Mononuclear cell (primary cell): ENCODE data around the gene POU2AF1. TPM values are rescaled to one million over a fixed set of nuclear protein-coding genes. Genes with fewer than 3 reads are reported as not detected.

Source experiments
- H3K27me3 ChIP-seq: 2 replicates; pipeline ENCODE4 v1.6.0; 2011; ENCODE audit warnings: low read length, control low read depth; ENCODE audit not compliant: insufficient read depth
- H3K4me1 ChIP-seq: 2 replicates; pipeline ENCODE4 v1.5.1; 2011; ENCODE audit warnings: mild to moderate bottlenecking, low read length, control low read depth; ENCODE audit not compliant: insufficient read depth
- H3K4me3 ChIP-seq: 2 replicates; pipeline ENCODE4 v1.5.1; 2011; ENCODE audit warnings: mild to moderate bottlenecking, low read length, moderate library complexity
- H3K9me3 ChIP-seq: 2 replicates; pipeline ENCODE4 v1.5.1; 2011; ENCODE audit warnings: low read depth, mild to moderate bottlenecking, control low read depth, low read length
- total RNA-seq: library from RNA; depleted of rRNA; stranded (reverse); fragments of >200 nt; gene quantifications from one replicate; pipeline ENCODE4 v1.2.3, GENCODE V29; 2012

POU2AF1 gene
- total RNA-seq, 1 donor = 3.4 TPM

- no peaks in the 10 kb centered on the region for H3K4me1 ChIP-seq
- H3K4me3 ChIP-seq = no peak overlapping the region
- H3K27me3 ChIP-seq = no peaks in the 10 kb centered on the region
- H3K9me3 ChIP-seq = no peaks in the 10 kb centered on the region
Observed at GRCh38 chr11:111319296-111319695, 59.8 kb downstream of the POU2AF1 start.

- H3K27me3 ChIP-seq = no peaks in the 10 kb centered on the region
- no peak overlapping the region for H3K4me3 ChIP-seq
- no peaks in the 10 kb centered on the region for H3K9me3 ChIP-seq
- no peaks in the 10 kb centered on the region for H3K4me1 ChIP-seq
Observed at GRCh38 chr11:111312076-111312475, 67.0 kb downstream of the POU2AF1 start.

DNA sequence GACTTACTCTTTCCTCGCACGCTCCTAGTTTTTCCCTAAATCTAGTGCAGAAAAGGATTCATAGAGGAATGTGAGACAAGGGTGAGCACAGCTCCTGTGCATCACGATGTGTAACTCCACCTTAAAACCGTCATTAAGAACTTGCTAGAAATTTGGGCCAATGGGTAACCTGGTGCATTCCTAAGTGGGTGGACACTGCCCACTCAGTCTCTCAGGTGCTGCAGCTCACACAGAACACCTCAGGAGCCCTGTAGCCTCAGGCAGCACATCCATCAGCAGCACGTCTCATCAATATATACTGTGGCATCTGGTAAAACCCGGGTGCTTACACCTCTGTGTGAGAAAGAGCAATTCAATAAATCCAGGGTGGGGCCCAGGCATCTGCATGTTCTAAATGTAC lies 68.4 kb downstream of the POU2AF1 start:
- no peaks in the 10 kb centered on the region for H3K9me3 ChIP-seq
- H3K4me3 ChIP-seq = no peak overlapping the region
- no peaks in the 10 kb centered on the region for H3K27me3 ChIP-seq
- H3K4me1 ChIP-seq = no peaks in the 10 kb centered on the region

GRCh38 chr11:111310088-111310487 lies 69.0 kb downstream of the POU2AF1 start:
- H3K4me1 ChIP-seq = no peaks in the 10 kb centered on the region
- no peaks in the 10 kb centered on the region for H3K9me3 ChIP-seq
- H3K27me3 ChIP-seq = no peaks in the 10 kb centered on the region
- H3K4me3 ChIP-seq = no peak overlapping the region

DNA sequence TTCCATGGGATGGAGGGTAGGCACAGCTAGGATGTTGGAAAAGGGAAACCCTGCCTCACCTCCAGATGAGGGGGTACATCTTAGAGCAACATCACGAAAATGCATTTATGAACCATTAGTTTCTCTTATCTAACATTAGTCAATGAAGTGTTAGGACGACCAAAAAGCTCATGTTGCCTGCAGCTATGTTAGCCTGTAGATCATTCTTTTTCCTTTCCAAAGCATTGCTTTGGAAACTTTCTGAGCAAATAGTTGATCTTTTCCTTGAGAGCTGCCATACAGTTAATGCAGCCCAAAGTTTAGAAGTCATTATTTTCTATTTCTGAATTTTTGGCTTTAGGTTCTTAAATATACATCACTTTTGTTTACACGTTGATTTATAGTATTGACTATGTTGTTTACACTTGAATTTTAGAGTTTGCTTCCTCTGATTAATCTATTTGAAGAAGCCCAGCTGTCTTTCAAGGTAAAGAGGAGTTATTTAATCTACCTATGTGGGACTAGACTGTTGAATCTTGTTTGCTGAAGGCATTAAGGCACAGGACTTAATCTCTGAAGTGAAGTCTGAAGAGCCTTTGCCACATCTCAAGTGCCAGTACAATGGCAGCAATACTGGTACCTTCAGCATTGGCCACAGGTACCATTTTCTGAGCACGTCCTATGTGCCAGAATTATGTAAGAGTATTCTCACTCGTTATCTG lies 69.7 kb downstream of the POU2AF1 start:
- H3K27me3 ChIP-seq = no peaks in the 10 kb centered on the region
- no peaks in the 10 kb centered on the region for H3K9me3 ChIP-seq
- H3K4me3 ChIP-seq = no peak overlapping the region
- no peaks in the 10 kb centered on the region for H3K4me1 ChIP-seq

DNA sequence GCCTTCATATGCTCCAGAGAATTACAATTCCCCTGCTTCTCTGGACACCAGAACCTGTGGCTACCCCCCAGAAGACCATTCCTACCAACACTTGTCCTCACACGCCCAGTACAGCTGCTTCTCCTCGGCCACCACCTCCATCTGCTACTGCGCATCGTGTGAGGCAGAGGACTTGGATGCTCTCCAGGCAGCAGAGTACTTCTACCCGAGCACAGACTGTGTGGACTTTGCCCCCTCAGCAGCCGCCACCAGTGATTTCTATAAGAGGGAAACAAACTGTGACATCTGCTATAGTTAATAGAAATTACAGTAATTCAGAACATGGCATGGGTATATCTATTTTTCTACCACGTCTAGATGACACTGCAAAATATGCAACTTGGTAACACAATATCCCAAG lies 70.9 kb downstream of the POU2AF1 start:
- Histone ChIP-seq H3K9me3 (no peaks in the 10 kb centered on the region), H3K4me1 (no peaks in the 10 kb centered on the region), H3K27me3 (no peaks in the 10 kb centered on the region), H3K4me3 (no peak overlapping the region)

- Histone ChIP-seq H3K4me3 (no peak overlapping the region), H3K27me3 (no peaks in the 10 kb centered on the region), H3K4me1 (peaks cover under 1% of the 10 kb centered on the region), H3K9me3 (no peaks in the 10 kb centered on the region)
Observed at GRCh38 chr11:111307472-111308108, 71.5 kb downstream of the POU2AF1 start.

- Histone ChIP-seq H3K27me3 (no peaks in the 10 kb centered on the region), H3K4me1 (peaks cover 4% of the 10 kb centered on the region), H3K9me3 (no peaks in the 10 kb centered on the region), H3K4me3 (no peak overlapping the region)
Observed at GRCh38 chr11:111306321-111306720, 72.8 kb downstream of the POU2AF1 start.

GRCh38 chr11:111305876-111306275 lies 73.2 kb downstream of the POU2AF1 start:
- Histone ChIP-seq H3K27me3 (peaks cover 3% of the 10 kb centered on the region), H3K9me3 (no peaks in the 10 kb centered on the region), H3K4me1 (peaks cover 4% of the 10 kb centered on the region), H3K4me3 (no peak overlapping the region)

GRCh38 chr11:111305162-111305802 lies 73.8 kb downstream of the POU2AF1 start:
- Histone ChIP-seq H3K4me1 (peaks cover 4% of the 10 kb centered on the region), H3K9me3 (no peaks in the 10 kb centered on the region), H3K4me3 (no peak overlapping the region), H3K27me3 (peaks cover 8% of the 10 kb centered on the region)

DNA sequence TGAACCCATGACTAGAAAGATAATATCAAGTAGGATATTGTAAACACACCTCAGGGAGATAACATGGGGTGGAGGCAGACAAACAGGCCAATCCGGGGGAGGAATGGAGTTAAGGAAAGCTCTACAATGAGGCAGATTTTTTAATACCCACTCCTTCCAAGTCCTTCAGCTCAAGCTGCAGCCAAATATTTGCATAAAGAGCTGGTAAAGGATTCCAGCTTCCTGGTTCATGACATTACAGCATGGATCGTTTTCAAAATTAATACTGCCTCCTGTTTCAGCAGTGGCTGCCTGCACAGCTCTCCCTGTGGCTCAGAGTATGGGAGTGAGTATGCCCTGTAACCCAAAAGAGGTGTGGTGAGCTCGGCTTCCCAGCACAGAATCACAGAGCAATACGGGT lies 75.6 kb downstream of the POU2AF1 start:
- no peak overlapping the region for H3K4me3 ChIP-seq
- no peaks in the 10 kb centered on the region for H3K9me3 ChIP-seq

DNA sequence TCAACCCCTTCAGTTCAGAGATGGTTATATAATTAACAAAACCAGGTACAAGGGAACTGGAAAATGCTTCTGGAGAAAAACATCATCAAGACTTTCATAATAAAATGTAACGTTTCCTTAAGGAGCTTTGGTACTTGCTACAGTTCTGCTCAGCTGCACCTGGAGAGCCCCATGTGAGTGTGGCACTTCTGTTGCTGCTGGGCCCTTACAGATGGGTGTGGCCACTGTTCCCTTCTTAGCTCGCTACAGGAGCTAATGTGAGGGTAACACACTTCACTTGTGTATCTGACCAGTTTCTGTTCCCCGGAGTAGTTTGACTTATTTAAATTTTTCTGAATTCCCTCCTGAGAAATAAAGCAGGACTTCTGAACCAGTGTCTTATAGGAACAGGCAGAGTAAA lies 76.8 kb downstream of the POU2AF1 start:
- H3K9me3 ChIP-seq = no peaks in the 10 kb centered on the region
- H3K4me1 ChIP-seq = peaks cover 4% of the 10 kb centered on the region
- no peak overlapping the region for H3K4me3 ChIP-seq
- peaks cover 26% of the 10 kb centered on the region for H3K27me3 ChIP-seq

More for the DNA sequence above, 75.6 kb downstream of the POU2AF1 start:
- Histone ChIP-seq H3K4me1 (peaks cover 4% of the 10 kb centered on the region), H3K27me3 (peaks cover 18% of the 10 kb centered on the region)

Other genes with a start within 250 kb of the POU2AF1 start
- gene POU2AF2, start 133.6 kb downstream of the POU2AF1 start, total RNA-seq = not detected
- gene POU2AF3, start 80.7 kb downstream of the POU2AF1 start, total RNA-seq = not detected
- gene BTG4, start 133.1 kb upstream of the POU2AF1 start, total RNA-seq = not detected
- not detected for gene HOATZ, start 135.5 kb upstream of the POU2AF1 start, total RNA-seq
- 0.42 TPM for gene LAYN, start 161.4 kb upstream of the POU2AF1 start, total RNA-seq
- gene SIK2, start 223.2 kb upstream of the POU2AF1 start, total RNA-seq = 2.4 TPM